Stomach (tissue), 9 donors: ENCODE data around the gene CRACDL. TPM values are rescaled to one million over a fixed set of nuclear protein-coding genes. Genes with fewer than 3 reads are reported as not detected.

Source experiments
- DNase-seq, 2 donors: peaks; one replicate each; pipeline versions ENCODE4 v3.0.0 to v3.0.0-alpha.2; 2013 to 2019
- H3K27ac ChIP-seq, 5 donors: fragments of 200-600 bp in 4 of 5; sonication (generic) in 4 of 5; one replicate each; pipeline ENCODE4 v1.5.1; 2013 to 2019; ENCODE audit warnings: mild to moderate bottlenecking in 1 of 5, moderate library complexity in 1 of 5
- H3K27me3 ChIP-seq, 3 donors: fragments of 200-600 bp; sonication (generic); one replicate each; pipeline ENCODE4 v1.5.1; 2017 to 2019; ENCODE audit warnings: mixed run types in 1 of 3
- H3K36me3 ChIP-seq, 4 donors: fragments of 200-600 bp; sonication (generic); 1 replicate in 3 of 4; 2 replicates in 1 of 4; pipeline ENCODE4 v1.5.1; 2016 to 2019
- H3K4me1 ChIP-seq, 4 donors: fragments of 200-600 bp; sonication (generic); one replicate each; pipeline ENCODE4 v1.5.1; 2016 to 2019
- H3K4me3 ChIP-seq, 4 donors: fragments of 200-600 bp; sonication (generic) in 3 of 4; one replicate each; pipeline ENCODE4 v1.5.1; 2016 to 2019; ENCODE audit warnings: mild to moderate bottlenecking in 1 of 4
- H3K9me3 ChIP-seq, 4 donors: fragments of 200-600 bp; sonication (generic); one replicate each; pipeline ENCODE4 v1.5.1; 2016 to 2019
- CTCF ChIP-seq, 7 experiments: fragments of 450-650 bp in 4 of 7; fragments of 200-600 bp in 3 of 7; sonication (generic) in 3 of 7; IDR thresholded peaks; one replicate each; pipeline ENCODE4 v1.5.1; 2016 to 2019; ENCODE audit warnings: antibody characterized with exemption in 7 of 7, control low read depth in 2 of 7, mild to moderate bottlenecking in 1 of 7
- EP300 ChIP-seq: sonication (generic); formaldehyde crosslinking; IDR thresholded peaks from one replicate; pipeline ENCODE4 v1.6.1; 2017; ENCODE audit warnings: antibody characterized with exemption
- POLR2A ChIP-seq, 4 donors: fragments of 450-650 bp; IDR thresholded peaks; one replicate each; pipeline ENCODE4 v1.6.1; 2016; ENCODE audit warnings: antibody characterized with exemption in 4 of 4, control low read depth in 2 of 4, mild to moderate bottlenecking in 1 of 4, moderate library complexity in 1 of 4
- POLR2AphosphoS5 ChIP-seq, 3 donors: sonication (generic); formaldehyde crosslinking; IDR thresholded peaks; one replicate each; pipeline ENCODE4 v1.6.1; 2016; ENCODE audit warnings: antibody characterized with exemption in 3 of 3
- WGBS, 5 donors: extraction: QIAGEN DNeasy Blood & Tissue Kit in 3 of 5; methylation state at CpG; one replicate each; pipeline versions ENCODE4 v1.1.5 to v1.1.7; 2013 to 2018; 5-methylcytosine and 5-hydroxymethylcytosine counted together
- intact Hi-C: fragments of 100-400 bp; cut with DNase I; formaldehyde crosslinking; loops from one replicate; pipeline ENCODE4 v1.15.1; 2023; ENCODE audit warnings: low total_unique reads
- polyA plus RNA-seq, 3 donors: library from polyadenylated mRNA; stranded (reverse); fragments of 200-250 nt; gene quantifications; one replicate each; pipeline ENCODE4 v1.2.3, GENCODE V29; 2013
- total RNA-seq, 5 donors: library from RNA; depleted of rRNA; stranded (reverse); fragments of >200 nt; gene quantifications; one replicate each; pipeline versions ENCODE4 v1.1.0 to v1.2.3, GENCODE V29; 2014 to 2016
- donor health status: healthy with polysubstance abuse.
- donor health status: Bipolar disorder and iron deficiency.
- donor health status: healthy.

The CRACDL gene
- total and polyA plus RNA-seq, 8 donors, result 5.4 to 205 (median 7.8) TPM

GRCh38 chr2:98803405-98804264 lies 132.4 kb downstream of the CRACDL start:
- WGBS, 5 donors, result 87 to 96% (median 92%) methylated on average over 10 of the region's 10 CpGs
- intact Hi-C loops, result no loop called here
- Histone ChIP-seq H3K4me1 (peaks cover 19 to 52% (median 35%) of the 10 kb centered on the region in 4 donors), H3K27ac (no peak overlapping the region), H3K36me3 (no peaks in the 10 kb centered on the region), H3K9me3 (no peaks in the 10 kb centered on the region), H3K4me3 (no peak overlapping the region), H3K27me3 (no peaks in the 10 kb centered on the region)
- no peak for TF ChIP-seq POLR2A (IDR thresholded peaks at IDR 0.05)
- TF ChIP-seq POLR2AphosphoS5 (IDR thresholded peaks at IDR 0.05), result no peak
- TF ChIP-seq CTCF (IDR thresholded peaks at IDR 0.05), result no peak
- no peak for TF ChIP-seq EP300
- no peak for DNase-seq

- WGBS, 5 donors, result 91 to 96% (median 93%) methylated on average over 8 of the region's 8 CpGs
- Histone ChIP-seq H3K27ac (no peak overlapping the region), H3K36me3 (no peaks in the 10 kb centered on the region), H3K27me3 (no peaks in the 10 kb centered on the region), H3K9me3 (no peaks in the 10 kb centered on the region), H3K4me1 (peaks cover 19 to 51% (median 34%) of the 10 kb centered on the region in 4 donors), H3K4me3 (no peak overlapping the region)
- intact Hi-C loops, result no loop called here
- TF ChIP-seq POLR2AphosphoS5 (IDR thresholded peaks at IDR 0.05), result no peak
- TF ChIP-seq POLR2A (IDR thresholded peaks at IDR 0.05), result no peak
- TF ChIP-seq CTCF (IDR thresholded peaks at IDR 0.05), result no peak
- TF ChIP-seq EP300, result no peak
- DNase-seq, result no peak
Observed at GRCh38 chr2:98802344-98802743, 133.7 kb downstream of the CRACDL start.

GRCh38 chr2:98801921-98802321 lies 134.1 kb downstream of the CRACDL start:
- intact Hi-C loops, result no loop called here
- no peak overlapping the region for H3K27ac ChIP-seq
- no peaks in the 10 kb centered on the region for H3K9me3 ChIP-seq
- WGBS, 5 donors, result 81 to 91% (median 85%) methylated on average over 7 to 15 of the region's 15 CpGs
- H3K36me3 ChIP-seq, result peaks cover 0 to 4% (median 0%) of the 10 kb centered on the region in 4 donors
- TF ChIP-seq POLR2AphosphoS5 (IDR thresholded peaks at IDR 0.05) (no peak), EP300 (no peak), POLR2A (IDR thresholded peaks at IDR 0.05) (no peak), CTCF (IDR thresholded peaks at IDR 0.05) (no peak)
- H3K27me3 ChIP-seq, result no peaks in the 10 kb centered on the region
- no peak overlapping the region for H3K4me3 ChIP-seq
- no peak for DNase-seq
- peaks cover 19 to 47% (median 32%) of the 10 kb centered on the region in 4 donors for H3K4me1 ChIP-seq

GRCh38 chr2:98801286-98801685 lies 134.7 kb downstream of the CRACDL start:
- Histone ChIP-seq H3K9me3 (no peaks in the 10 kb centered on the region), H3K36me3 (peaks cover 0 to 10% (median under 1%) of the 10 kb centered on the region in 4 donors), H3K4me3 (no peak overlapping the region), H3K27me3 (no peaks in the 10 kb centered on the region), H3K4me1 (peaks cover 15 to 41% (median 26%) of the 10 kb centered on the region in 4 donors), H3K27ac (peak overlapping the region; percentile 2 to 57 (median 40))
- no peak for DNase-seq
- no peak for TF ChIP-seq POLR2A (IDR thresholded peaks at IDR 0.05)
- no peak for TF ChIP-seq EP300
- TF ChIP-seq POLR2AphosphoS5 (IDR thresholded peaks at IDR 0.05), result no peak
- TF ChIP-seq CTCF (IDR thresholded peaks at IDR 0.05), result no peak
- intact Hi-C loops, result no loop called here
- WGBS, 5 donors, result 74 to 92% (median 82%) methylated on average over 1 of the region's 1 CpG
